Activated CD4-positive, alpha-beta memory T cell treated with anti-CD3 and anti-CD28 coated beads for 36 hours (primary cell): ENCODE results near the gene MKNK1. TPM values are rescaled to one million over a fixed set of nuclear protein-coding genes. Genes with fewer than 3 reads are reported as not detected.

ENCODE experiments used
- CTCF ChIA-PET: fragments of 350-600 bp; sonication (Branson Sonifier 250); formaldehyde crosslinking; loops from one replicate; lab custom pipeline; 2021; ENCODE audit warnings: antibody characterized with exemption, inconsistent platforms; lab: Charles Lee
- POLR2A ChIA-PET: fragments of 350-600 bp; sonication (Branson Sonifier 250); formaldehyde crosslinking; loops from one replicate; lab custom pipeline; 2021; ENCODE audit warnings: antibody characterized with exemption; lab: Charles Lee
- DNase-seq: peaks from one replicate; pipeline ENCODE4 v3.0.0-alpha.2; 2020
- H3K27ac Mint-ChIP-seq: one replicate; pipeline ENCODE4 v1.8.0; 2021; ENCODE audit warnings: mixed read lengths
- H3K27me3 Mint-ChIP-seq: one replicate; pipeline ENCODE4 v1.8.0; 2021; ENCODE audit warnings: mixed read lengths
- H3K36me3 Mint-ChIP-seq: one replicate; pipeline ENCODE4 v1.8.0; 2021; ENCODE audit warnings: mixed read lengths
- H3K4me1 Mint-ChIP-seq: one replicate; pipeline ENCODE4 v1.8.0; 2021; ENCODE audit warnings: low read depth, mixed read lengths
- H3K4me3 Mint-ChIP-seq: one replicate; pipeline ENCODE4 v1.8.0; 2021; ENCODE audit warnings: mild to moderate bottlenecking, mixed read lengths
- H3K9me3 Mint-ChIP-seq: one replicate; pipeline ENCODE4 v1.8.0; 2021; ENCODE audit warnings: mixed read lengths
- intact Hi-C: fragments of 100-400 bp; cut with micrococcal nuclease; formaldehyde crosslinking; loops from one replicate; pipeline ENCODE4 v1.15.1; 2023
- total RNA-seq, 2 experiments: library from RNA; stranded (reverse); gene quantifications; one replicate each; pipeline ENCODE4 v1.2.3, GENCODE V29; 2021

MKNK1 gene
- total RNA-seq, 2 experiments from 2014 or later = 28.2 to 28.5 TPM

GRCh38 chr1:46571691-46572225 lies 32.3 kb downstream of the MKNK1 start:
- Mint-ChIP-seq H3K36me3 (peaks cover 5% of the 10 kb centered on the region), H3K27ac (no peak overlapping the region), H3K9me3 (no peaks in the 10 kb centered on the region), H3K4me3 (no peak overlapping the region), H3K4me1 (no peaks in the 10 kb centered on the region), H3K27me3 (no peaks in the 10 kb centered on the region)
- intact Hi-C loops = no loop called here
- CTCF ChIA-PET = interaction anchor here (0.9 to 1.3 kb wide), 3 partner anchors 24 to 125 kb away, joined by 3 read pairs; no protein-coding TSS in a partner anchor
- POLR2A ChIA-PET = no interaction called here
- no peak for DNase-seq

GRCh38 chr1:46569884-46570725 lies 34.0 kb downstream of the MKNK1 start:
- CTCF ChIA-PET = interaction anchor here (0.6 to 1.3 kb wide), 3 partner anchors 10 to 128 kb away, joined by 3 read pairs; no protein-coding TSS in a partner anchor
- Mint-ChIP-seq H3K27ac (no peak overlapping the region), H3K4me1 (no peaks in the 10 kb centered on the region), H3K4me3 (no peak overlapping the region), H3K27me3 (no peaks in the 10 kb centered on the region), H3K36me3 (peaks cover 5% of the 10 kb centered on the region), H3K9me3 (no peaks in the 10 kb centered on the region)
- DNase-seq = no peak
- POLR2A ChIA-PET = no interaction called here
- intact Hi-C loops = no loop called here

- Mint-ChIP-seq H3K36me3 (peaks cover 9% of the 10 kb centered on the region), H3K4me1 (no peaks in the 10 kb centered on the region), H3K27me3 (no peaks in the 10 kb centered on the region), H3K27ac (no peak overlapping the region), H3K4me3 (no peak overlapping the region), H3K9me3 (no peaks in the 10 kb centered on the region)
- ChIA-PET CTCF (interaction anchor here (0.6 kb wide), 1 partner anchor 122 kb away, joined by 3 read pairs; no protein-coding TSS in a partner anchor), POLR2A (no interaction called here)
- DNase-seq = no peak
- intact Hi-C loops = no loop called here
Observed at GRCh38 chr1:46569116-46569515, 35.0 kb downstream of the MKNK1 start.

- ChIA-PET POLR2A (no interaction called here), CTCF (interaction anchor here (0.6 kb wide), 1 partner anchor 121 kb away, joined by 3 read pairs; no protein-coding TSS in a partner anchor)
- no peak overlapping the region for H3K4me3 Mint-ChIP-seq
- H3K36me3 Mint-ChIP-seq = peaks cover 9% of the 10 kb centered on the region
- H3K27me3 Mint-ChIP-seq = no peaks in the 10 kb centered on the region
- H3K27ac Mint-ChIP-seq = no peak overlapping the region
- intact Hi-C loops = no loop called here
- no peaks in the 10 kb centered on the region for H3K9me3 Mint-ChIP-seq
- no peaks in the 10 kb centered on the region for H3K4me1 Mint-ChIP-seq
- DNase-seq = no peak
Observed at GRCh38 chr1:46568461-46568891, 35.6 kb downstream of the MKNK1 start.

GRCh38 chr1:46563341-46563740 lies 40.7 kb downstream of the MKNK1 start:
- CTCF ChIA-PET = no interaction called here

GRCh38 chr1:46562498-46562897 lies 41.6 kb downstream of the MKNK1 start:
- DNase-seq = no peak
- Mint-ChIP-seq H3K36me3 (peaks cover 8% of the 10 kb centered on the region), H3K9me3 (no peaks in the 10 kb centered on the region), H3K4me1 (no peaks in the 10 kb centered on the region), H3K27ac (no peak overlapping the region), H3K27me3 (no peaks in the 10 kb centered on the region), H3K4me3 (no peak overlapping the region)
- ChIA-PET CTCF (interaction anchor here (1.1 kb wide), 1 partner anchor 15 kb away, joined by 3 read pairs; no protein-coding TSS in a partner anchor), POLR2A (no interaction called here)
- intact Hi-C loops = no loop called here

More at GRCh38 chr1:46563341-46563740, 40.7 kb downstream of the MKNK1 start:
- no peaks in the 10 kb centered on the region for H3K9me3 Mint-ChIP-seq
- no peak overlapping the region for H3K27ac Mint-ChIP-seq
- peaks cover 9% of the 10 kb centered on the region for H3K36me3 Mint-ChIP-seq
- DNase-seq = no peak
- no peaks in the 10 kb centered on the region for H3K27me3 Mint-ChIP-seq
- intact Hi-C loops = no loop called here
- no peak overlapping the region for H3K4me3 Mint-ChIP-seq
- POLR2A ChIA-PET = no interaction called here
- no peaks in the 10 kb centered on the region for H3K4me1 Mint-ChIP-seq

- no peak overlapping the region for H3K4me3 Mint-ChIP-seq
- H3K4me1 Mint-ChIP-seq = no peaks in the 10 kb centered on the region
- no peak overlapping the region for H3K27ac Mint-ChIP-seq
- no peak for DNase-seq
- H3K36me3 Mint-ChIP-seq = peaks cover 4% of the 10 kb centered on the region
- intact Hi-C loops = no loop called here
- CTCF ChIA-PET = interaction anchor here (0.7 to 1.0 kb wide), 2 partner anchors 10 to 13 kb away, joined by 3 read pairs; no protein-coding TSS in a partner anchor
- POLR2A ChIA-PET = no interaction called here
- no peaks in the 10 kb centered on the region for H3K9me3 Mint-ChIP-seq
- H3K27me3 Mint-ChIP-seq = no peaks in the 10 kb centered on the region
Observed at GRCh38 chr1:46558966-46559365, 45.1 kb downstream of the MKNK1 start.

- POLR2A ChIA-PET = no interaction called here
- no peak for DNase-seq
- Mint-ChIP-seq H3K9me3 (no peaks in the 10 kb centered on the region), H3K36me3 (peaks cover 4% of the 10 kb centered on the region), H3K27ac (no peak overlapping the region), H3K4me1 (no peaks in the 10 kb centered on the region), H3K4me3 (no peak overlapping the region), H3K27me3 (no peaks in the 10 kb centered on the region)
- intact Hi-C loops = no loop called here
- CTCF ChIA-PET = interaction anchor here (0.7 to 1.0 kb wide), 2 partner anchors 9 to 12 kb away, joined by 3 read pairs; no protein-coding TSS in a partner anchor
Observed at GRCh38 chr1:46558141-46558963, 45.7 kb downstream of the MKNK1 start.

- ChIA-PET POLR2A (no interaction called here), CTCF (no interaction called here)
- H3K27ac Mint-ChIP-seq = no peak overlapping the region
- H3K4me3 Mint-ChIP-seq = no peak overlapping the region
- no peaks in the 10 kb centered on the region for H3K27me3 Mint-ChIP-seq
- H3K4me1 Mint-ChIP-seq = no peaks in the 10 kb centered on the region
- peaks cover 4% of the 10 kb centered on the region for H3K36me3 Mint-ChIP-seq
- no peaks in the 10 kb centered on the region for H3K9me3 Mint-ChIP-seq
- no peak for DNase-seq
- intact Hi-C loops = no loop called here
Observed at GRCh38 chr1:46557403-46557802, 46.7 kb downstream of the MKNK1 start.

- ChIA-PET CTCF (no interaction called here), POLR2A (no interaction called here)
- no peaks in the 10 kb centered on the region for H3K9me3 Mint-ChIP-seq
- no peak overlapping the region for H3K4me3 Mint-ChIP-seq
- DNase-seq = no peak
- H3K36me3 Mint-ChIP-seq = peaks cover 3% of the 10 kb centered on the region
- no peaks in the 10 kb centered on the region for H3K4me1 Mint-ChIP-seq
- intact Hi-C loops = no loop called here
- no peaks in the 10 kb centered on the region for H3K27me3 Mint-ChIP-seq
- no peak overlapping the region for H3K27ac Mint-ChIP-seq
Observed at GRCh38 chr1:46556822-46557221, 47.2 kb downstream of the MKNK1 start.

GRCh38 chr1:46555826-46556619 lies 48.0 kb downstream of the MKNK1 start:
- Mint-ChIP-seq H3K9me3 (no peaks in the 10 kb centered on the region), H3K4me1 (no peaks in the 10 kb centered on the region), H3K36me3 (peaks cover 3% of the 10 kb centered on the region), H3K4me3 (no peak overlapping the region), H3K27me3 (no peaks in the 10 kb centered on the region), H3K27ac (no peak overlapping the region)
- intact Hi-C loops = no loop called here
- POLR2A ChIA-PET = no interaction called here
- DNase-seq = no peak
- CTCF ChIA-PET = interaction anchor here (0.7 to 1.2 kb wide), 2 partner anchors 21 to 128 kb away, joined by 3 read pairs; no protein-coding TSS in a partner anchor
